IMR-90 (cell line): Measurements from ENCODE around the gene FITM2.

ENCODE experiments used
- MAFK ChIP-seq: IDR thresholded peaks from 2 replicates; pipeline ENCODE4 v1.6.1; 2012; ENCODE audit warnings: low read depth, low read length, improper control_type of control experiment
- POLR2A ChIP-seq: IDR thresholded peaks from 2 replicates; pipeline ENCODE4 v1.6.1; 2012; ENCODE audit warnings: mild to moderate bottlenecking, low read depth, low read length
- RAD21 ChIP-seq: IDR thresholded peaks from 2 replicates; pipeline ENCODE4 v1.6.1; 2012; ENCODE audit warnings: low read length, improper control_type of control experiment
- RCOR1 ChIP-seq: IDR thresholded peaks from 2 replicates; pipeline ENCODE4 v1.6.1; 2012; ENCODE audit warnings: mild to moderate bottlenecking, low read length, improper control_type of control experiment; ENCODE audit not compliant: insufficient replicate concordance
- RFX5 ChIP-seq: IDR thresholded peaks from 2 replicates; pipeline ENCODE4 v1.8.0; 2012; ENCODE audit warnings: low read depth, mild to moderate bottlenecking, low read length, moderate library complexity
- TF ChIP-seq, protein P1 (sequence below): conservative IDR thresholded peaks from 2 replicates; pipeline ENCODE4 v1.5.1; 2012; ENCODE audit warnings: mild to moderate bottlenecking, low read depth, low read length, improper control_type of control experiment
- TF ChIP-seq, protein P2 (sequence below): fragments of 150-350 bp; IDR thresholded peaks from 2 replicates; pipeline ENCODE4 v1.6.1; 2017; ENCODE audit warnings: mild to moderate bottlenecking, antibody characterized with exemption, low read length, low read depth

GRCh38 chr20:44335675-44336074, 24.7 kb upstream of the FITM2 start:
- TF ChIP-seq MAFK (no peak), POLR2A (no peak), RFX5 (no peak), RAD21 (no peak), RCOR1 (no peak)
- TF ChIP-seq, protein P1, sequence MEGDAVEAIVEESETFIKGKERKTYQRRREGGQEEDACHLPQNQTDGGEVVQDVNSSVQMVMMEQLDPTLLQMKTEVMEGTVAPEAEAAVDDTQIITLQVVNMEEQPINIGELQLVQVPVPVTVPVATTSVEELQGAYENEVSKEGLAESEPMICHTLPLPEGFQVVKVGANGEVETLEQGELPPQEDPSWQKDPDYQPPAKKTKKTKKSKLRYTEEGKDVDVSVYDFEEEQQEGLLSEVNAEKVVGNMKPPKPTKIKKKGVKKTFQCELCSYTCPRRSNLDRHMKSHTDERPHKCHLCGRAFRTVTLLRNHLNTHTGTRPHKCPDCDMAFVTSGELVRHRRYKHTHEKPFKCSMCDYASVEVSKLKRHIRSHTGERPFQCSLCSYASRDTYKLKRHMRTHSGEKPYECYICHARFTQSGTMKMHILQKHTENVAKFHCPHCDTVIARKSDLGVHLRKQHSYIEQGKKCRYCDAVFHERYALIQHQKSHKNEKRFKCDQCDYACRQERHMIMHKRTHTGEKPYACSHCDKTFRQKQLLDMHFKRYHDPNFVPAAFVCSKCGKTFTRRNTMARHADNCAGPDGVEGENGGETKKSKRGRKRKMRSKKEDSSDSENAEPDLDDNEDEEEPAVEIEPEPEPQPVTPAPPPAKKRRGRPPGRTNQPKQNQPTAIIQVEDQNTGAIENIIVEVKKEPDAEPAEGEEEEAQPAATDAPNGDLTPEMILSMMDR = no peak
- TF ChIP-seq, protein P2, sequence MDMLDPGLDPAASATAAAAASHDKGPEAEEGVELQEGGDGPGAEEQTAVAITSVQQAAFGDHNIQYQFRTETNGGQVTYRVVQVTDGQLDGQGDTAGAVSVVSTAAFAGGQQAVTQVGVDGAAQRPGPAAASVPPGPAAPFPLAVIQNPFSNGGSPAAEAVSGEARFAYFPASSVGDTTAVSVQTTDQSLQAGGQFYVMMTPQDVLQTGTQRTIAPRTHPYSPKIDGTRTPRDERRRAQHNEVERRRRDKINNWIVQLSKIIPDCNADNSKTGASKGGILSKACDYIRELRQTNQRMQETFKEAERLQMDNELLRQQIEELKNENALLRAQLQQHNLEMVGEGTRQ = no peak
